SIG-M5 treated with dmso at 0.1 percent for 504 hours (cell line): ENCODE measurements around the gene CYP26C1.

ENCODE experiments used
- DNase-seq: peaks from one replicate; lab custom pipeline; 2025; ENCODE audit not compliant: unreplicated experiment; lab: John Stamatoyannopoulos, UW

The CYP26C1 gene

GRCh38 chr10:93110472-93111146 lies 50.0 kb downstream of the CYP26C1 start:
- DNase-seq, result no peak

- DNase-seq, result no peak
These were observed 52.4 kb downstream of the CYP26C1 start for GRCh38 chr10:93113042-93113441.

DNA sequence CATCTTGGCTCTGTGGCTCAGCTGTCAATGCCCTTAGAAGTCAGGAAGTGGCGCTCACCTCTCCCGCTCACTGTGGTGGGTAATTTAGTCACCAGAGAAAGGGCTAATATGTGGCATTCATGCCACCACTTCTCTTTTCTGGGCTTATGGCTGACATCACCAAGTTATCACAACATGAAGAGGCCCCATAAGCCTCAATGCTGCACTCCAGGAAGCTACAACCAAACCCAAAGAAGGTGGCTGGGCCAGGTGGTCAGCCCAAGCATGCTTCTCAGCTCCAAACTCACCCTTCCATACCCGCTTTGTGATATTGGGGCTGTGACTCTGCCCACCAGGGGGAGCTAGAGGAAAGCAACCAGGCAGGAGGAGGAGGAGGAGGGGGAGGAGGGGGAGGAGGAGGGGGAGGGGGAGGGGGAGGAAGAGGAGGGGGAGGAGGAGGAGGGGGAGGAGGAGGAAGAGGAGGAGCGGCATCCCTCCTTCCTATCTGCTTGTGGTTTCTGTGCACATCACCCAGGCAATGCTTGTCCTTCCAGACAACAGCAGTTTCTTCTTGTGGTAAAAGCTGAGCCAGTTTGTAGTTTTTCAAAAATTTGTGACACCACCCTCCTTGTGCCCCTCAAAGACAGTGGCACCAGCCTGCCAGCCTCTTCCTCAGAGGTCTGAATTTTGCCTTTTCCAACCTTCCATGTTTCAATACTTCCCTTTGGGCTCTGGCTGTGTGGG lies 55.2 kb downstream of the CYP26C1 start:
- DNase-seq, result peak; percentile 37
